Measurements from ENCODE around the gene TMEM100. TPM values are rescaled to one million over a fixed set of nuclear protein-coding genes. Genes with fewer than 3 reads are reported as not detected.

TMEM100 gene
- total and polyA plus RNA-seq, 2 experiments from 2014 or later: 0.10 to 0.73 TPM

GRCh38 chr17:55745258-55745657 is 22.6 kb upstream of the TMEM100 start (continued):
- TF ChIP-seq, protein P1, sequence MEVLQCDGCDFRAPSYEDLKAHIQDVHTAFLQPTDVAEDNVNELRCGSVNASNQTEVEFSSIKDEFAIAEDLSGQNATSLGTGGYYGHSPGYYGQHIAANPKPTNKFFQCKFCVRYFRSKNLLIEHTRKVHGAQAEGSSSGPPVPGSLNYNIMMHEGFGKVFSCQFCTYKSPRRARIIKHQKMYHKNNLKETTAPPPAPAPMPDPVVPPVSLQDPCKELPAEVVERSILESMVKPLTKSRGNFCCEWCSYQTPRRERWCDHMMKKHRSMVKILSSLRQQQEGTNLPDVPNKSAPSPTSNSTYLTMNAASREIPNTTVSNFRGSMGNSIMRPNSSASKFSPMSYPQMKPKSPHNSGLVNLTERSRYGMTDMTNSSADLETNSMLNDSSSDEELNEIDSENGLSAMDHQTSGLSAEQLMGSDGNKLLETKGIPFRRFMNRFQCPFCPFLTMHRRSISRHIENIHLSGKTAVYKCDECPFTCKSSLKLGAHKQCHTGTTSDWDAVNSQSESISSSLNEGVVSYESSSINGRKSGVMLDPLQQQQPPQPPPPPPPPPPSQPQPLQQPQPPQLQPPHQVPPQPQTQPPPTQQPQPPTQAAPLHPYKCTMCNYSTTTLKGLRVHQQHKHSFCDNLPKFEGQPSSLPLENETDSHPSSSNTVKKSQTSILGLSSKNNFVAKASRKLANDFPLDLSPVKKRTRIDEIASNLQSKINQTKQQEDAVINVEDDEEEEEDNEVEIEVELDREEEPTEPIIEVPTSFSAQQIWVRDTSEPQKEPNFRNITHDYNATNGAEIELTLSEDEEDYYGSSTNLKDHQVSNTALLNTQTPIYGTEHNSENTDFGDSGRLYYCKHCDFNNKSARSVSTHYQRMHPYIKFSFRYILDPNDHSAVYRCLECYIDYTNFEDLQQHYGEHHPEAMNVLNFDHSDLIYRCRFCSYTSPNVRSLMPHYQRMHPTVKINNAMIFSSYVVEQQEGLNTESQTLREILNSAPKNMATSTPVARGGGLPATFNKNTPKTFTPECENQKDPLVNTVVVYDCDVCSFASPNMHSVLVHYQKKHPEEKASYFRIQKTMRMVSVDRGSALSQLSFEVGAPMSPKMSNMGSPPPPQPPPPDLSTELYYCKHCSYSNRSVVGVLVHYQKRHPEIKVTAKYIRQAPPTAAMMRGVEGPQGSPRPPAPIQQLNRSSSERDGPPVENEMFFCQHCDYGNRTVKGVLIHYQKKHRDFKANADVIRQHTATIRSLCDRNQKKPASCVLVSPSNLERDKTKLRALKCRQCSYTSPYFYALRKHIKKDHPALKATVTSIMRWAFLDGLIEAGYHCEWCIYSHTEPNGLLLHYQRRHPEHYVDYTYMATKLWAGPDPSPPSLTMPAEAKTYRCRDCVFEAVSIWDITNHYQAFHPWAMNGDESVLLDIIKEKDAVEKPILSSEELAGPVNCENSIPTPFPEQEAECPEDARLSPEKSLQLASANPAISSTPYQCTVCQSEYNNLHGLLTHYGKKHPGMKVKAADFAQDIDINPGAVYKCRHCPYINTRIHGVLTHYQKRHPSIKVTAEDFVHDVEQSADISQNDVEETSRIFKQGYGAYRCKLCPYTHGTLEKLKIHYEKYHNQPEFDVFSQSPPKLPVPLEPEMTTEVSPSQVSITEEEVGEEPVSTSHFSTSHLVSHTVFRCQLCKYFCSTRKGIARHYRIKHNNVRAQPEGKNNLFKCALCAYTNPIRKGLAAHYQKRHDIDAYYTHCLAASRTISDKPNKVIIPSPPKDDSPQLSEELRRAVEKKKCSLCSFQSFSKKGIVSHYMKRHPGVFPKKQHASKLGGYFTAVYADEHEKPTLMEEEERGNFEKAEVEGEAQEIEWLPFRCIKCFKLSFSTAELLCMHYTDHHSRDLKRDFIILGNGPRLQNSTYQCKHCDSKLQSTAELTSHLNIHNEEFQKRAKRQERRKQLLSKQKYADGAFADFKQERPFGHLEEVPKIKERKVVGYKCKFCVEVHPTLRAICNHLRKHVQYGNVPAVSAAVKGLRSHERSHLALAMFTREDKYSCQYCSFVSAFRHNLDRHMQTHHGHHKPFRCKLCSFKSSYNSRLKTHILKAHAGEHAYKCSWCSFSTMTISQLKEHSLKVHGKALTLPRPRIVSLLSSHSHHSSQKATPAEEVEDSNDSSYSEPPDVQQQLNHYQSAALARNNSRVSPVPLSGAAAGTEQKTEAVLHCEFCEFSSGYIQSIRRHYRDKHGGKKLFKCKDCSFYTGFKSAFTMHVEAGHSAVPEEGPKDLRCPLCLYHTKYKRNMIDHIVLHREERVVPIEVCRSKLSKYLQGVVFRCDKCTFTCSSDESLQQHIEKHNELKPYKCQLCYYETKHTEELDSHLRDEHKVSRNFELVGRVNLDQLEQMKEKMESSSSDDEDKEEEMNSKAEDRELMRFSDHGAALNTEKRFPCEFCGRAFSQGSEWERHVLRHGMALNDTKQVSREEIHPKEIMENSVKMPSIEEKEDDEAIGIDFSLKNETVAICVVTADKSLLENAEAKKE (CRISPR knock-in tag; IDR thresholded peaks at IDR 0.05): no peak
- TF ChIP-seq ZNF114 (CRISPR knock-in tag; IDR thresholded peaks at IDR 0.05): no peak
- TF ChIP-seq ZNF331 (CRISPR knock-in tag; IDR thresholded peaks at IDR 0.05; ENCODE audit: low read depth): no peak
- TF ChIP-seq NANOG (IDR thresholded peaks at IDR 0.05; ENCODE audit: borderline replicate concordance): no peak
- TF ChIP-seq CREB1 (CRISPR knock-in tag; IDR thresholded peaks at IDR 0.05; ENCODE audit: low read depth): no peak
- no peak for TF ChIP-seq EZH2phosphoT487 (IDR thresholded peaks at IDR 0.05; ENCODE audit: unreplicated experiment)
- TF ChIP-seq, protein P2, sequence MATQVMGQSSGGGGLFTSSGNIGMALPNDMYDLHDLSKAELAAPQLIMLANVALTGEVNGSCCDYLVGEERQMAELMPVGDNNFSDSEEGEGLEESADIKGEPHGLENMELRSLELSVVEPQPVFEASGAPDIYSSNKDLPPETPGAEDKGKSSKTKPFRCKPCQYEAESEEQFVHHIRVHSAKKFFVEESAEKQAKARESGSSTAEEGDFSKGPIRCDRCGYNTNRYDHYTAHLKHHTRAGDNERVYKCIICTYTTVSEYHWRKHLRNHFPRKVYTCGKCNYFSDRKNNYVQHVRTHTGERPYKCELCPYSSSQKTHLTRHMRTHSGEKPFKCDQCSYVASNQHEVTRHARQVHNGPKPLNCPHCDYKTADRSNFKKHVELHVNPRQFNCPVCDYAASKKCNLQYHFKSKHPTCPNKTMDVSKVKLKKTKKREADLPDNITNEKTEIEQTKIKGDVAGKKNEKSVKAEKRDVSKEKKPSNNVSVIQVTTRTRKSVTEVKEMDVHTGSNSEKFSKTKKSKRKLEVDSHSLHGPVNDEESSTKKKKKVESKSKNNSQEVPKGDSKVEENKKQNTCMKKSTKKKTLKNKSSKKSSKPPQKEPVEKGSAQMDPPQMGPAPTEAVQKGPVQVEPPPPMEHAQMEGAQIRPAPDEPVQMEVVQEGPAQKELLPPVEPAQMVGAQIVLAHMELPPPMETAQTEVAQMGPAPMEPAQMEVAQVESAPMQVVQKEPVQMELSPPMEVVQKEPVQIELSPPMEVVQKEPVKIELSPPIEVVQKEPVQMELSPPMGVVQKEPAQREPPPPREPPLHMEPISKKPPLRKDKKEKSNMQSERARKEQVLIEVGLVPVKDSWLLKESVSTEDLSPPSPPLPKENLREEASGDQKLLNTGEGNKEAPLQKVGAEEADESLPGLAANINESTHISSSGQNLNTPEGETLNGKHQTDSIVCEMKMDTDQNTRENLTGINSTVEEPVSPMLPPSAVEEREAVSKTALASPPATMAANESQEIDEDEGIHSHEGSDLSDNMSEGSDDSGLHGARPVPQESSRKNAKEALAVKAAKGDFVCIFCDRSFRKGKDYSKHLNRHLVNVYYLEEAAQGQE (IDR thresholded peaks at IDR 0.05; ENCODE audit: unreplicated experiment): no peak
